GM12878 (cell line): ENCODE data around the gene CCDC197. TPM values are rescaled to one million over a fixed set of nuclear protein-coding genes. Genes with fewer than 3 reads are reported as not detected.

Experiments used
- ATAC-seq: fragments of 200-7000 bp; cut with Tn5 transposase; 3 replicates; pipeline ENCODE4 v1.9.1; 2020; ENCODE audit warnings: mild to moderate bottlenecking, moderate library complexity
- BruUV-seq: library from RNA; stranded (reverse); fragments of 400-500 nt; replicated peaks from 2 replicates; lab custom pipeline; 2021; lab: Mats Ljungman, UMichigan
- CTCF ChIA-PET: fragments of 300-600 bp; sonication (Branson Sonifier 250); formaldehyde crosslinking; extraction: SDS; loops from one replicate; lab custom pipeline; 2021; ENCODE audit warnings: inconsistent platforms; lab: Yijun Ruan, JAX
- POLR2A ChIA-PET: fragments of 350-600 bp; formaldehyde crosslinking; extraction: SDS; loops from one replicate; lab custom pipeline; 2021; ENCODE audit warnings: inconsistent platforms; lab: Charles Lee
- RAD21 ChIA-PET: fragments of 300-600 bp; sonication (Branson Sonifier 250); formaldehyde crosslinking; loops from one replicate; lab custom pipeline; 2023; ENCODE audit warnings: antibody characterized with exemption; ENCODE audit not compliant: unreplicated experiment; lab: Charles Lee
- SMC1A ChIA-PET: fragments of 300-600 bp; sonication (Branson Sonifier 250); formaldehyde crosslinking; loops from one replicate; lab custom pipeline; 2023; ENCODE audit not compliant: unreplicated experiment, uncharacterized antibody; lab: Charles Lee
- DNase-seq: peaks from one replicate; pipeline ENCODE4 v3.0.0-alpha.2; 2011; ENCODE audit warnings: low read depth, low spot score
- FAIRE-seq: peaks from 3 replicates; lab custom pipeline; 2011; peaks lifted over from hg19 to GRCh38; lab: Jason Lieb, UNC
- H2AFZ ChIP-seq: 2 replicates; pipeline ENCODE4 v1.6.0; 2011; ENCODE audit warnings: low read depth, low read length, control low read depth; ENCODE audit not compliant: control insufficient read depth
- H3K27ac ChIP-seq: 2 replicates; pipeline ENCODE4 v1.5.1; 2011; ENCODE audit warnings: control low read depth; ENCODE audit not compliant: control insufficient read depth, insufficient read depth
- H3K27me3 ChIP-seq, 2 experiments: replicated peaks in 1 of 2; 2 replicates each; pipeline versions ENCODE4 v1.6.0 to v1.6.1; 2011; ENCODE audit warnings: low read length in 1 of 2; ENCODE audit not compliant: control insufficient read depth in 2 of 2, insufficient read depth in 2 of 2
- H3K36me3 ChIP-seq, 2 experiments: 2 replicates each; pipeline ENCODE4 v1.5.1; 2011; ENCODE audit warnings: low read length in 1 of 2; ENCODE audit not compliant: control insufficient read depth in 2 of 2, insufficient read depth in 2 of 2
- H3K4me1 ChIP-seq: 2 replicates; pipeline ENCODE4 v1.6.1; 2011; ENCODE audit warnings: mild to moderate bottlenecking, low read length, moderate library complexity, mixed read lengths; ENCODE audit not compliant: control insufficient read depth, insufficient read depth
- H3K4me2 ChIP-seq: 2 replicates; pipeline ENCODE4 v1.6.0; 2011; ENCODE audit warnings: control low read depth; ENCODE audit not compliant: control insufficient read depth, insufficient read depth
- H3K4me3 ChIP-seq: fragments of 200-600 bp; sonication (generic); 2 replicates; pipeline ENCODE4 v1.5.1; 2016
- H3K79me2 ChIP-seq: 2 replicates; pipeline ENCODE4 v1.6.0; 2011; ENCODE audit warnings: low read length; ENCODE audit not compliant: control insufficient read depth, insufficient read depth
- H3K9ac ChIP-seq: 2 replicates; pipeline ENCODE4 v1.8.0; 2011; ENCODE audit warnings: low read length, control low read depth, mixed read lengths; ENCODE audit not compliant: control insufficient read depth, insufficient read depth
- H3K9me3 ChIP-seq: replicated peaks from 3 replicates; pipeline ENCODE4 v1.5.1; 2011; ENCODE audit warnings: mild to moderate bottlenecking, low read length; ENCODE audit not compliant: control insufficient read depth, insufficient read depth
- H4K20me1 ChIP-seq: 2 replicates; pipeline ENCODE4 v1.6.0; 2011; ENCODE audit not compliant: control insufficient read depth, insufficient read depth
- RBBP5 ChIP-seq: fragments of 200-600 bp; sonication (generic); conservative IDR thresholded peaks from 2 replicates; pipeline ENCODE4 v1.6.1; 2016
- RFX5 ChIP-seq: IDR thresholded peaks from 2 replicates; pipeline ENCODE4 v1.6.1; 2011; ENCODE audit warnings: low read depth, low read length, improper control_type of control experiment
- ZZZ3 ChIP-seq: IDR thresholded peaks from 2 replicates; pipeline ENCODE4 v1.6.1; 2011; ENCODE audit warnings: low read depth; ENCODE audit not compliant: control insufficient read depth, insufficient read length
- WGBS: methylation state at CpG from one replicate; pipeline ENCODE4 v1.1.6; 2016; ENCODE audit warnings: low lambda C conversion rate; ENCODE audit not compliant: insufficient replicate concordance, insufficient coverage; ENCODE audit errors: missing lambda C conversion rate; 5-methylcytosine and 5-hydroxymethylcytosine counted together
- in situ Hi-C: fragments of 300-500 bp; cut with MboI; formaldehyde crosslinking; loops from 9 replicates; pipeline ENCODE4 v1.14.3; 2018; ENCODE audit warnings: mixed read lengths
- intact Hi-C: fragments of 100-400 bp; cut with micrococcal nuclease; formaldehyde crosslinking; loops from one replicate; pipeline ENCODE4 v1.14.2; 2022; ENCODE audit not compliant: unreplicated experiment
- polyA plus RNA-seq, 11 experiments: library from polyadenylated mRNA; depleted of rRNA in 4 of 11; unstranded in 6 of 11; stranded (reverse) in 5 of 11; fragments of >200 nt; fragmentation: Nextera tagmentation in 4 of 11; fragmentation: Illumina TruSeq in 1 of 11; extraction: Ambion mirVana in 4 of 11; extraction: Trizol in 1 of 11; gene quantifications; 1 replicate in 1 of 11; 2 replicates in 10 of 11; pipeline versions ENCODE4 v1.2.1 to v1.2.3, GENCODE V29; 2011 to 2016; ENCODE audit warnings: inconsistent platforms in 2 of 11, missing spikeins in 2 of 11, low read depth in 1 of 11
- total RNA-seq, 4 experiments: library from RNA; depleted of rRNA in 3 of 4; stranded (reverse); fragments of >200 nt in 3 of 4; fragmentation: Illumina TruSeq in 1 of 4; extraction: Trizol in 1 of 4; gene quantifications; 2 replicates each; pipeline versions ENCODE4 v1.2.1 to v1.2.3, GENCODE V29; 2013 to 2021
- TF ChIP-seq, protein P1 (sequence below): fragments of 450-650 bp; IDR thresholded peaks from 2 replicates; pipeline ENCODE4 v1.6.1; 2016; ENCODE audit warnings: mild to moderate bottlenecking, moderate library complexity, borderline replicate concordance
- TF ChIP-seq, protein P2 (sequence below): IDR thresholded peaks from 2 replicates; pipeline ENCODE4 v1.6.1; 2012; ENCODE audit warnings: low read depth, low read length, improper control_type of control experiment

Gene CCDC197
- total and polyA plus RNA-seq, 10 of the 15 experiments (the other 5 are each of a cell fraction or from before 2014, with no cell fraction given): 0.12 TPM; not detected in 9

DNA sequence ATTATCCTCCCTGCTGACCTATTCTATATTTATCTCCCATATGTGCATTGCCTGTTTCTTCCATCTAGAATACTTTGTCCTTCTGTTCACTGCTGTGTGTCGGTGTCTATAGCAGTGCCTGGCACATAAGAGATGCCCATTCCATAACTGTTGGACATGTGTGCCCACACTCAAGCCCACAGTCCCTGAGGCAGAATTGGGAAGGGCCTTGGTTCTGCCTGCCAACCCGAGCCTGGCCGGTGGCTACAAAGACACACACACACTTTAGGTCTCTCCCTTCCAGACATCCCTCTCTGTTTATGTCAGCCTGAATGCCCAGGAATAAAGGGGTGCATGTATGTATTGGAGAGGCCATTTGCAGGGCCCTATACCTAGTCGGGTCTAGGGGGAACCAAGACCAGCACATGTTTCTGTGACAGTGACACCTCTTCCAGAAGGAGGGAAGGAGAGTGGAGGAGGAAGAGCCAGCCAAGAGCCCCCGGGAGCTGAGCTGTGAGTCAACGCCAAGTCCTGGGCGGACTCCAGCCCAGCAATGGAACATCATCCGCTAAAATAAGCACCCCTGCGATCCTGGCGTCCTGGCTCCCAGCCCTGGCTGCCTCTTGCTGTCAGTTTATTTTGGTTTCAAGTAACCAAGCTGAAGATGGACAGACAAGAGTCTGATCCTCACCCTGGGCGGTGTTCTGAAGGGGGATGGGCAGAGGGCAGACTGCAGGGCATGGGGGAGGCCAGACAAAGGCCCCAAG lies 16.5 kb upstream of the CCDC197 start:
- TF ChIP-seq, protein P1, sequence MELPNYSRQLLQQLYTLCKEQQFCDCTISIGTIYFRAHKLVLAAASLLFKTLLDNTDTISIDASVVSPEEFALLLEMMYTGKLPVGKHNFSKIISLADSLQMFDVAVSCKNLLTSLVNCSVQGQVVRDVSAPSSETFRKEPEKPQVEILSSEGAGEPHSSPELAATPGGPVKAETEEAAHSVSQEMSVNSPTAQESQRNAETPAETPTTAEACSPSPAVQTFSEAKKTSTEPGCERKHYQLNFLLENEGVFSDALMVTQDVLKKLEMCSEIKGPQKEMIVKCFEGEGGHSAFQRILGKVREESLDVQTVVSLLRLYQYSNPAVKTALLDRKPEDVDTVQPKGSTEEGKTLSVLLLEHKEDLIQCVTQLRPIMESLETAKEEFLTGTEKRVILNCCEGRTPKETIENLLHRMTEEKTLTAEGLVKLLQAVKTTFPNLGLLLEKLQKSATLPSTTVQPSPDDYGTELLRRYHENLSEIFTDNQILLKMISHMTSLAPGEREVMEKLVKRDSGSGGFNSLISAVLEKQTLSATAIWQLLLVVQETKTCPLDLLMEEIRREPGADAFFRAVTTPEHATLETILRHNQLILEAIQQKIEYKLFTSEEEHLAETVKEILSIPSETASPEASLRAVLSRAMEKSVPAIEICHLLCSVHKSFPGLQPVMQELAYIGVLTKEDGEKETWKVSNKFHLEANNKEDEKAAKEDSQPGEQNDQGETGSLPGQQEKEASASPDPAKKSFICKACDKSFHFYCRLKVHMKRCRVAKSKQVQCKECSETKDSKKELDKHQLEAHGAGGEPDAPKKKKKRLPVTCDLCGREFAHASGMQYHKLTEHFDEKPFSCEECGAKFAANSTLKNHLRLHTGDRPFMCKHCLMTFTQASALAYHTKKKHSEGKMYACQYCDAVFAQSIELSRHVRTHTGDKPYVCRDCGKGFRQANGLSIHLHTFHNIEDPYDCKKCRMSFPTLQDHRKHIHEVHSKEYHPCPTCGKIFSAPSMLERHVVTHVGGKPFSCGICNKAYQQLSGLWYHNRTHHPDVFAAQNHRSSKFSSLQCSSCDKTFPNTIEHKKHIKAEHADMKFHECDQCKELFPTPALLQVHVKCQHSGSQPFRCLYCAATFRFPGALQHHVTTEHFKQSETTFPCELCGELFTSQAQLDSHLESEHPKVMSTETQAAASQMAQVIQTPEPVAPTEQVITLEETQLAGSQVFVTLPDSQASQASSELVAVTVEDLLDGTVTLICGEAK: no peak
- TF ChIP-seq RBBP5 (no peak), ZZZ3 (no peak), RFX5 (no peak)
- TF ChIP-seq, protein P2, sequence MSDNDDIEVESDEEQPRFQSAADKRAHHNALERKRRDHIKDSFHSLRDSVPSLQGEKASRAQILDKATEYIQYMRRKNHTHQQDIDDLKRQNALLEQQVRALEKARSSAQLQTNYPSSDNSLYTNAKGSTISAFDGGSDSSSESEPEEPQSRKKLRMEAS: no peak

More for the DNA sequence above, 16.5 kb upstream of the CCDC197 start:
- H4K20me1 ChIP-seq: no peaks in the 10 kb centered on the region
- H3K79me2 ChIP-seq: no peaks in the 10 kb centered on the region
- CTCF ChIA-PET: interaction anchor here (1.0 to 20.8 kb wide), 7 partner anchors 10 to 151 kb away, joined by 3 to 399 read pairs (median 11); partner anchors contain the start of gene CCDC197
- no peak overlapping the region for H3K4me2 ChIP-seq
- ATAC-seq (no peak), FAIRE-seq (no peak), DNase-seq (no peak)
- H3K4me1 ChIP-seq: peaks cover 48% of the 10 kb centered on the region
- in situ Hi-C loops (no loop called here), intact Hi-C loops (no loop called here)
- no peak overlapping the region for H3K27ac ChIP-seq
- H3K9ac ChIP-seq: no peak overlapping the region
- no peak overlapping the region for H2AFZ ChIP-seq
- no peak overlapping the region for H3K4me3 ChIP-seq
- RAD21 ChIA-PET: interaction anchor here (1.8 to 16.9 kb wide), 7 partner anchors 8 to 41 kb away, joined by 6 to 324 read pairs (median 20); no protein-coding TSS in a partner anchor
- no peaks in the 10 kb centered on the region for H3K27me3 ChIP-seq
- no peaks in the 10 kb centered on the region; a peak in 1 of 4 replicates for H3K36me3 ChIP-seq
- SMC1A ChIA-PET: interaction anchor here (1.4 to 20.2 kb wide), 7 partner anchors 9 to 41 kb away, joined by 4 to 409 read pairs (median 17); partner anchors contain the start of gene CCDC197
- BruUV-seq: no TSS peak
- POLR2A ChIA-PET: interaction anchor here (0.5 to 2.3 kb wide), 3 partner anchors 11 to 587 kb away, joined by 3 to 4 read pairs (median 3); no protein-coding TSS in a partner anchor
- H3K9me3 ChIP-seq: no peaks in the 10 kb centered on the region; the same call in 2 of the 3 replicates
- 79% methylated on average over 11 of the region's 11 CpGs for WGBS
